Measurements from ENCODE around the gene KLRC3.
"Not testable (repeated sequence)": the region's sequence is repeated elsewhere in the genome, so short reads cannot be mapped to it uniquely, and the experiment has no call there.

The KLRC3 gene

DNA sequence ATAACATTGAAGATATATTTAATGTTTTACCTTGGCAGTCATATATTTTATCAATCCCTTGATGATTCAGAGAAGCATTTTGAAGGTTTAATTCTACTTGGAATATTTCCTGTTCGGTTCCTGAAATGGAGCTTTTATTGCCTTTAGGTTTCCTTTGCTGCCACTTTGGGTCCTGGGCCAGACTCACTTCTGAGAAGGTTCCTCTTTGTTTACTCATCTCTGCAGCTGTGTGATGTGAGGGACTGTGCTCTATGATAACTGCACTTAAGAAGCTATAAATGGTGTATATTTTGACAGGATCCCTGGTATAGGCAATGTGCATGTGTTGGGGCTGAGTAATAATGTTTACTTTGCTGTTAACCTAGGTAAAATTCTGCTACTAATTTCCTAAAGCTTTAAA, at the start of gene KLRC3:
Gene KLRC3 (minus strand): TSS at position 262 of the 400 bp plus-strand sequence. CDS start 45 bp downstream, at position 217.
- H3K4me1 Mint-ChIP-seq; H3K36me3 Mint-ChIP-seq (ENCODE audit: low read depth); H3K27me3 Mint-ChIP-seq (ENCODE audit: low read depth); H3K4me3 Mint-ChIP-seq; H3K9me3 Mint-ChIP-seq; H3K27ac Mint-ChIP-seq: not testable (repeated sequence)

DNA sequence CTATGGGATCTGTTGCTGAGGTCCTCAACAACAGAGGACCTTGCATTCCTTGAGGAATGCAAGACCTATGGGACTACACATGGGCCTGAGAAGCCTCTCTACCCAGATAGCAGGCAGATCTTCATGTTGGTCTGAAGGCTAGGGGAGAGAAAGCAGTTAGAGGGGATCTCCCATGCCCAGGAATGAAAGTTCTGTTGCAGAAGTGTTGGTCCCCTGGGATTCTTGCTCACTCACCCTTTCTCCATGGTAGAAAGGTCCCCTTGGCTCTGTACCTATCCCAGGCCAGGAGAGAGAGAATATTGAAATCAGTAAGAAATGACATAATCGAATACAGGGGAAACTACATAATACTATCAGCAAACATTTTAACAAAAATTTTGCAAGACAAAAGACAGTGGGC, 49.3 kb upstream of the KLRC3 start:
- H3K36me3 Mint-ChIP-seq (ENCODE audit: low read depth): no peaks in the 10 kb centered on the region
- H3K27ac Mint-ChIP-seq: no peak overlapping the region
- TF ChIP-seq, protein P1, sequence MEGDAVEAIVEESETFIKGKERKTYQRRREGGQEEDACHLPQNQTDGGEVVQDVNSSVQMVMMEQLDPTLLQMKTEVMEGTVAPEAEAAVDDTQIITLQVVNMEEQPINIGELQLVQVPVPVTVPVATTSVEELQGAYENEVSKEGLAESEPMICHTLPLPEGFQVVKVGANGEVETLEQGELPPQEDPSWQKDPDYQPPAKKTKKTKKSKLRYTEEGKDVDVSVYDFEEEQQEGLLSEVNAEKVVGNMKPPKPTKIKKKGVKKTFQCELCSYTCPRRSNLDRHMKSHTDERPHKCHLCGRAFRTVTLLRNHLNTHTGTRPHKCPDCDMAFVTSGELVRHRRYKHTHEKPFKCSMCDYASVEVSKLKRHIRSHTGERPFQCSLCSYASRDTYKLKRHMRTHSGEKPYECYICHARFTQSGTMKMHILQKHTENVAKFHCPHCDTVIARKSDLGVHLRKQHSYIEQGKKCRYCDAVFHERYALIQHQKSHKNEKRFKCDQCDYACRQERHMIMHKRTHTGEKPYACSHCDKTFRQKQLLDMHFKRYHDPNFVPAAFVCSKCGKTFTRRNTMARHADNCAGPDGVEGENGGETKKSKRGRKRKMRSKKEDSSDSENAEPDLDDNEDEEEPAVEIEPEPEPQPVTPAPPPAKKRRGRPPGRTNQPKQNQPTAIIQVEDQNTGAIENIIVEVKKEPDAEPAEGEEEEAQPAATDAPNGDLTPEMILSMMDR (IDR thresholded peaks at IDR 0.05; ENCODE audit: unreplicated experiment in 3 of 3): no peak
- peaks cover 10% of the 10 kb centered on the region for H3K9me3 Mint-ChIP-seq
- H3K27me3 Mint-ChIP-seq (ENCODE audit: low read depth): no peaks in the 10 kb centered on the region
- no peak overlapping the region for H3K4me3 Mint-ChIP-seq
- no peaks in the 10 kb centered on the region for H3K4me1 Mint-ChIP-seq

DNA sequence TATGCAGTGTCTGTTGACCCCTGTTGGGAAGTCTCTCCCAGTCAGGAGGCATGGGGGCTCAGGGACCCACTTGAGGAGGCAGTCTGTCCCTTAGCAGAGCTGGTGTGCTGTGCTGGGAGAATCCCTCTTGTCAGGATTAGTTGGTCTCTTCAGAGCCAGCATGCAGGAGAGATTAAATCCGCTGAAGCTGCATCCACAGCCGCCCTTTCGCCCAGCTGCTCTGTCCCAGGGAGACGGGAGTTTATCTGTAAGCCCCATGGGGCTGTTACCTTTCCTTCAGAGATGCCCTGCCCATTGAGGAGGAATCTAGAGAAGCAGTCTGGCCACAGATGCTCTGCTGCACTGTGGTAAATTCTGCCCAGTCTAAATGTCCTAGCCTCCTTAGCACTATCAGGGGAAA, 45.9 kb upstream of the KLRC3 start:
- Mint-ChIP-seq H3K9me3 (peaks cover 16% of the 10 kb centered on the region), H3K27me3 (ENCODE audit: low read depth) (no peaks in the 10 kb centered on the region), H3K36me3 (ENCODE audit: low read depth) (no peaks in the 10 kb centered on the region), H3K4me1 (no peaks in the 10 kb centered on the region), H3K27ac (no peak overlapping the region), H3K4me3 (no peak overlapping the region)
- TF ChIP-seq, protein P1 (IDR thresholded peaks at IDR 0.05; ENCODE audit: unreplicated experiment in 3 of 3): no peak

DNA sequence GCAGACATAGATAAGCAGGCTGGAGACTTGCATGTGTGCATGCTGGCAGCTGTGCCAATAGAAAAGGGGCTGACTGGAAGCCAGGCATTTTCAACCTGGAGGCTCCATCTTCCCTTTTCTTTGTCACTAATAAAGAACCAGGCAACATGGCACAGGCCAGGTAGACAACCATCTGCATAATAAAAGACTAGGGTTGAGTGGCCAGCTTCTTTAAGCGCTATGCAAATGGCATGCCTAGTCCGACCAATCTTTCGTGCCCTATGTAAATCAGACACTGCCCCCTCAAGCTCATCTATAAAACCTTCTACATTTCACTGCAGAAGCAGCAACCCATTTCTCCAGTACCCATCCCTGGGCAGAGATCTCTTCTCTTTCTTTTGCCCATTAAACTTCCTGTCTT, 37.4 kb upstream of the KLRC3 start:
- TF ChIP-seq, protein P1 (IDR thresholded peaks at IDR 0.05; ENCODE audit: unreplicated experiment in 3 of 3): no peak
- H3K27ac Mint-ChIP-seq: no peak overlapping the region
- H3K9me3 Mint-ChIP-seq: peaks cover 44% of the 10 kb centered on the region
- no peaks in the 10 kb centered on the region for H3K36me3 Mint-ChIP-seq (ENCODE audit: low read depth)
- H3K4me1 Mint-ChIP-seq: no peaks in the 10 kb centered on the region
- peaks cover 4% of the 10 kb centered on the region for H3K27me3 Mint-ChIP-seq (ENCODE audit: low read depth)
- H3K4me3 Mint-ChIP-seq: no peak overlapping the region

DNA sequence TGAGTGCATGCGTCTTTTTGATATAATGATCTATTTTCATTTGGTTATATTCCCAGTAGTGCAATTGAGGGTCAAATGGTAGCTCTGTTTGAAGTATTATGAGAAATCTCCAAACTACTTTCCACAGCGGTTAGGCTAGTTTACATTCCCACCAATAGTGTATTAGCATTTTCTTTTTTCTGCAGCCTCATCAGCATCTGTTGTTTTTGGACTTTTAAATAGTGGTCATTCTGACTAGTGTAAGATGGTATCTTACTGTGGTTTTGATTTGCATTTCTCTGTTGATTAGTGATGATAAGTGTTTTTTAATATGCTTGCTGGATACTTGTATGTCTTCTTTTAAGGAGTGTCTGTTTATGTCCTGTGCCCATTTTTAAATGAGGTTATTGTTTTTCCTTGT, 36.5 kb upstream of the KLRC3 start:
- Mint-ChIP-seq H3K9me3 (peaks cover 40% of the 10 kb centered on the region), H3K27me3 (ENCODE audit: low read depth) (peaks cover 4% of the 10 kb centered on the region), H3K36me3 (ENCODE audit: low read depth) (no peaks in the 10 kb centered on the region), H3K4me3 (no peak overlapping the region), H3K27ac (no peak overlapping the region), H3K4me1 (no peaks in the 10 kb centered on the region)
- TF ChIP-seq, protein P1 (IDR thresholded peaks at IDR 0.05; ENCODE audit: unreplicated experiment in 3 of 3): no peak

DNA sequence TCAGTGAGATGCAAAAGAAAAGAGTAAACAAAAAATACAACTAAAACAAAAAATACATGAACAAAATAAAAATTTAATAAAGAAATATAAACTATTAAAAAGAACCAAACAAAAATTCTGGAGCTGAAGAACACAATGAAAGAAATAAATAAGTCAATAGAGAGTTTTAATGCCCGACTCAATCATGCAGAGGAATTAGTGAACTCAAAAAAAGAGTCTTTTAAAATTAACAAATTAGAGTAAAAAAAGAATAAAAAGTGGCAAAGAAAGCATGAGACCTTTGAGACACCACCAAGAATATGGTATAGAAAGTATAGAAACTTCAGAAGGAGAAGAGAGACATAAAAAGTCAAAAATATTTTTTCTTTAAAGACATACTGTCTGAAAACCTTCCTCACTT, 35.4 kb upstream of the KLRC3 start:
- TF ChIP-seq, protein P1 (IDR thresholded peaks at IDR 0.05; ENCODE audit: unreplicated experiment in 3 of 3): no peak
- no peak overlapping the region for H3K27ac Mint-ChIP-seq
- H3K36me3 Mint-ChIP-seq (ENCODE audit: low read depth): no peaks in the 10 kb centered on the region
- peaks cover 4% of the 10 kb centered on the region for H3K27me3 Mint-ChIP-seq (ENCODE audit: low read depth)
- no peaks in the 10 kb centered on the region for H3K4me1 Mint-ChIP-seq
- peaks cover 38% of the 10 kb centered on the region for H3K9me3 Mint-ChIP-seq
- no peak overlapping the region for H3K4me3 Mint-ChIP-seq
